ENCODE measurements around the gene SPACA7.

The SPACA7 gene

GRCh38 chr13:112350300-112350699 lies 25.9 kb upstream of the SPACA7 start:
- Histone ChIP-seq H4K20me1 (ENCODE audit: insufficient read depth) (no peaks in the 10 kb centered on the region), H3K4me3 (IDR thresholded peaks at IDR 0.05; ENCODE audit: insufficient read depth, low read depth, low read length) (no peak overlapping the region), H2AFZ (ENCODE audit: low read depth) (no peak overlapping the region), H3K79me2 (ENCODE audit: insufficient read depth, low read depth) (no peaks in the 10 kb centered on the region), H3K4me2 (no peak overlapping the region), H3K27me3 (ENCODE audit: insufficient read depth, low read depth) (no peaks in the 10 kb centered on the region), H3K4me1 (ENCODE audit: low read depth, poor library complexity, severe bottlenecking) (no peaks in the 10 kb centered on the region), H3K9ac (no peak overlapping the region), H3K27ac (no peak overlapping the region), H3K36me3 (ENCODE audit: insufficient read depth) (no peaks in the 10 kb centered on the region)
- TF ChIP-seq CTCF (conservative IDR thresholded peaks at IDR 0.05; ENCODE audit: low read depth, low read length), result no peak

- Histone ChIP-seq H3K4me2 (no peak overlapping the region), H3K36me3 (ENCODE audit: insufficient read depth) (no peaks in the 10 kb centered on the region), H4K20me1 (ENCODE audit: insufficient read depth) (no peaks in the 10 kb centered on the region), H3K4me3 (IDR thresholded peaks at IDR 0.05; ENCODE audit: insufficient read depth, low read depth, low read length) (no peak overlapping the region), H3K27me3 (ENCODE audit: insufficient read depth, low read depth) (no peaks in the 10 kb centered on the region), H3K79me2 (ENCODE audit: insufficient read depth, low read depth) (no peaks in the 10 kb centered on the region), H3K27ac (no peak overlapping the region), H2AFZ (ENCODE audit: low read depth) (no peak overlapping the region), H3K9ac (no peak overlapping the region), H3K4me1 (ENCODE audit: low read depth, poor library complexity, severe bottlenecking) (no peaks in the 10 kb centered on the region)
- no peak for TF ChIP-seq CTCF (conservative IDR thresholded peaks at IDR 0.05; ENCODE audit: low read depth, low read length)
These were observed 24.3 kb upstream of the SPACA7 start for GRCh38 chr13:112351825-112352224.

DNA sequence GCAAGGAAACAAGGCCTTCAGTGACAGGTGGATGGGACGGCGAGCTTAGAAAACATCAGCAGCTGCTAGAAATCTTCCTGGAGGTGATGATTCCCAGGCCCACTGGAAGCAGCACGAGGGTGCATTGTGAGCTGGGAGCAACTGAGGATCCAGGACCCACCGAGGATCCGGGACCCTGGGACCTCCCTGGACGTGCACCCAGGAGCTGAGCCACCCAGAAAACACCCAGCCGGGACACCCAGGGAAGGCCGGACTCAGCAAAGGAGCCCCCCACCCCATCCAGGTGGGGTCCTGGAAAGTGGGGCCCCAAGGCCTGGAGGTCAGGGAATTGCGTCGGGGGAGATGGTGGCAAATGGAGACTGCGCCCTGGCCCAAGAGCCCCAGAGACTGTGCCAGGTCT lies 22.3 kb upstream of the SPACA7 start:
- Histone ChIP-seq H4K20me1 (ENCODE audit: insufficient read depth) (no peaks in the 10 kb centered on the region), H3K4me1 (ENCODE audit: low read depth, poor library complexity, severe bottlenecking) (no peaks in the 10 kb centered on the region), H3K9ac (no peak overlapping the region), H3K36me3 (ENCODE audit: insufficient read depth) (no peaks in the 10 kb centered on the region), H3K27me3 (ENCODE audit: insufficient read depth, low read depth) (no peaks in the 10 kb centered on the region), H2AFZ (ENCODE audit: low read depth) (no peak overlapping the region), H3K4me3 (IDR thresholded peaks at IDR 0.05; ENCODE audit: insufficient read depth, low read depth, low read length) (no peak overlapping the region), H3K27ac (no peak overlapping the region), H3K79me2 (ENCODE audit: insufficient read depth, low read depth) (no peaks in the 10 kb centered on the region), H3K4me2 (no peak overlapping the region)
- no peak for TF ChIP-seq CTCF (conservative IDR thresholded peaks at IDR 0.05; ENCODE audit: low read depth, low read length)

- H3K4me2 ChIP-seq, result no peak overlapping the region
- H3K9ac ChIP-seq, result no peak overlapping the region
- H3K27me3 ChIP-seq (ENCODE audit: insufficient read depth, low read depth), result no peaks in the 10 kb centered on the region
- H3K4me3 ChIP-seq (IDR thresholded peaks at IDR 0.05; ENCODE audit: insufficient read depth, low read depth, low read length), result no peak overlapping the region
- H2AFZ ChIP-seq (ENCODE audit: low read depth), result no peak overlapping the region
- H3K4me1 ChIP-seq (ENCODE audit: low read depth, poor library complexity, severe bottlenecking), result no peaks in the 10 kb centered on the region
- no peak overlapping the region for H3K27ac ChIP-seq
- no peak for TF ChIP-seq CTCF (conservative IDR thresholded peaks at IDR 0.05; ENCODE audit: low read depth, low read length)
- no peaks in the 10 kb centered on the region for H3K79me2 ChIP-seq (ENCODE audit: insufficient read depth, low read depth)
- H4K20me1 ChIP-seq (ENCODE audit: insufficient read depth), result no peaks in the 10 kb centered on the region
- H3K36me3 ChIP-seq (ENCODE audit: insufficient read depth), result no peaks in the 10 kb centered on the region
These were observed 21.6 kb upstream of the SPACA7 start for GRCh38 chr13:112354330-112355273.

Measured in KMS-11 (cell line).